GM19328 (cell line): ENCODE data around the gene PRSS50.

Experiments
- ATAC-seq: cut with Tn5 transposase; IDR thresholded peaks from one replicate; pipeline ENCODE4 v1.9.1; 2021; ENCODE audit warnings: mild to moderate bottlenecking, moderate library complexity; ENCODE audit not compliant: unreplicated experiment

Gene PRSS50

GRCh38 chr3:46693038-46693891 is 24.4 kb downstream of the PRSS50 start, which contains the start of gene ALS2CL:
TSS of gene ALS2CL (minus strand) at chr3:46693679. CDS start at chr3:46689440, 4,239 bp downstream.
- no peak for ATAC-seq

DNA sequence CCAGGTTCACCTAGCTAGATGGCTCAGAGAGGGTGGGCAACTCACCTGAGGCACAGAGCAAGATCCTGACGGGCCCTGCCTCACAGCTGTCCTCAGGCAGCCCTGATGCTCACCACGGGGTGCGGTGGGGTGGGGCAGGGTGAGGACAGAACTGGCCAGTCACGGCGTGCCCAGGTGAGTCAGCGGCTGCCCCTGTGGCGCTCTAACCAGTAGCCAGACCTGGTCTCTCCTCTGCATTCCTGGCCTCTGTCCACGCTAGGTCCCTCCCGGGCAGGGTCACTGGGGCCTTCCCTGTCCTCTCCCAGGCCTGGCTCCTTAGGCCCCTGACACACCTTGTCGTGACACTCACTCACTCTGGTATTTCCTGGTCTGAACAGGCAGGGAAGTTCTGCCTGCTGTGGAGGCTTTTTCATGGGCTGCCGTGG is 25.1 kb downstream of the PRSS50 start:
- ATAC-seq = no peak

GRCh38 chr3:46690798-46691197 is 26.9 kb downstream of the PRSS50 start:
- ATAC-seq = no peak

- ATAC-seq = no peak
Measured at GRCh38 chr3:46685446-46685845, 32.2 kb downstream of the PRSS50 start.

DNA sequence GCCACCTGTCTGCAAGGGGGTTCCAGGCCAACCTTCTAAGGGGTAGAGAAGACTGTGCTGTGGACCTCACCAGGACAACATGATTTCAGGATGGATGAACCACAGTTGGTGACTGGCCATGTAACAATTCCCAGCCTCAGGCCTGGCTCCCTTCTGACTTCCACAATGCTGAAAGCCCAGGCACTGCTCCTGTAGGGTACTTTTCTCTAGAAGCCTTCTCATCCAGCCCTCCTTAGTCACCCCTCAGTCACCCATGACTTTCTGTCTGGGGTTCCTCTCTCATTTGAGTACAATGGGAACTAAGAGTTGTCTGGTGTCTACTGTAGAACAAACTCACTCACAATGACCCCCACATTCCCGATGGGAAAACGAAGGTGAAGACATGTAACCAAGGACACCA is 32.8 kb downstream of the PRSS50 start:
- no peak for ATAC-seq

DNA sequence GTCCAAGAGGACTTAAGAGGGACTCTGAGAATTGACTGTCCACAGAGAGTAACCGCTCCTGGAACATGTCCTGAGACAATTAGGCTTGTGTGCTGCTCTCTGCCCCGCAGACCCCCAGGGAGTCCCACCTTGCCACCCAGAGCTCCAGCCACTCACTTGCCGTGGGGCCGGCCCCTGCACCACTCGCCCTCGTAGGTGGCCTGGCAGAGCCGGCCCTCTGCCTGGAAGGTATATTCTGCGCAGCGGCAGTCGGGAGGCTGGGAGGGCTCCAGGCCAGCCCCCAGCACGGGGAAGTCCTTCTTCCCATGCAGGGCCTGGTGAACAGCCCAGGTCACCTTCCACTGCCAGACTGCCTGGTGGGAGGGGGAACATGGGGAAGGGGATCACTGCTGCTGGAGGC is 34.7 kb downstream of the PRSS50 start:
- no peak for ATAC-seq

- no peak for ATAC-seq
Measured at GRCh38 chr3:46681856-46682540, 35.7 kb downstream of the PRSS50 start.

GRCh38 chr3:46681387-46681786 is 36.3 kb downstream of the PRSS50 start:
- ATAC-seq = no peak

DNA sequence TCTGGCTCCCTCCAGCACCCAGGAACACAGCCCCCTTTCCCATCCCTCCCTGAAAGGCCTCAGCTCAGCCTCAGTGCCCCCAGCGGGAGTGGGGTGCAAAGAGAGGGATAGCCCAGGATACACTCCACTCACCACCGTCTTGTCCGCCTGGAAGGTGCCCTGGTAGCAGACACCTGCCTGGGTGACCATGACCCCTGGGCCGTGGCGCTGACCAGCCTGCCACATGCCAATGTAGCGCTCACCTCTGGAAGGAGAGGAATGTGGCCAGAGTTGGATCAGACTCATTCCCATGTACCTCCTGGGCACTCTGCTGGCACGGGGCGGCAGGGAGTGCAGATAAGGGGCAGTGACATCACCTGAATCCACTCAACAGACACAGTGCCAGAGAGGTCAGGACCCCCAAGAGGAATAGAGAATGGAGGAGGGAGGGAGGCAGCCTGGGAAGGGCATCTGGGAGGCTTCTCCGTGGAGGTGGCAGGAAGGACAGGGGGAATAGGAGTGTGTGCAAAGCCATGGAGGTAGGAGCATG is 37.3 kb downstream of the PRSS50 start:
- no peak for ATAC-seq

DNA sequence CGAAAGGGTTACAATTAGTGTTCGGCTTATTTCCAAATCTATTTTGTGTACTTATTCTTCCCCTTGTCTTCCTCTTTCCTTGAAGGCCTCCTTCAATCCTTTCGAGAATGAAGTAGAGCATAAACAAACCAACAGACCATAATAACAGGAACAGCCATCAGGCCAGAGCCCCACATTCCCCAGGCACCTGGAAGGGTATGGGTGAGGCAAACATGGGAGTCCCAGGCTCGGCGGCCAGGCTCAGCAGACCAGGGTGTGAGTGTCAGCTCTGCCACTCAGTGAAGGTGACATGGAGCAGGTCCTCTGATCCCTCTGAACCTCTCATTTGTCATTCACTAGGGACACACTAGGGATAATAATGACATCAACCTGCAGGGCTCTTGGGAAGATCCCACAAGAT is 38.0 kb downstream of the PRSS50 start:
- no peak for ATAC-seq

DNA sequence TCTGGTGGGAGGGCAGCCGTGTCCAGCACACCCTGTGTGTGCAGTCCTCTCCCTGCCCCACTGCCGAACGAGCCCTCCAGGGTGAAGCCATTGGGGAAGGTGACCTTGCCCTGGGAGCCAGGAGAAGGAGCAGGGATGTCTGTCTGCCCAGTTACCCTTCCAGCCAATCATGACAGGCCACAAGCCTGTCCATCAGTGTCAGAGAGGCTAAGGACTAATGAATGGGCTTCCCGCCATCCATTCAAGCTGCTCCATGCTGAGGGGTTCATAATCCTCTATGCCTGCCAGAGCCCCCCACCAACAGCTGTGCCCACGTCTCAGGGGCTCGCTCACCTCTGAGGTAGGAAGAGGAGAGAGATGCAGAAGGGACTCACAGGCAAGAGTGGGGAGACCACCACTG is 39.4 kb downstream of the PRSS50 start:
- ATAC-seq = no peak

GRCh38 chr3:46677411-46677726 is 40.3 kb downstream of the PRSS50 start:
- ATAC-seq = no peak

GRCh38 chr3:46676601-46677410 is 40.9 kb downstream of the PRSS50 start:
- no peak for ATAC-seq

DNA sequence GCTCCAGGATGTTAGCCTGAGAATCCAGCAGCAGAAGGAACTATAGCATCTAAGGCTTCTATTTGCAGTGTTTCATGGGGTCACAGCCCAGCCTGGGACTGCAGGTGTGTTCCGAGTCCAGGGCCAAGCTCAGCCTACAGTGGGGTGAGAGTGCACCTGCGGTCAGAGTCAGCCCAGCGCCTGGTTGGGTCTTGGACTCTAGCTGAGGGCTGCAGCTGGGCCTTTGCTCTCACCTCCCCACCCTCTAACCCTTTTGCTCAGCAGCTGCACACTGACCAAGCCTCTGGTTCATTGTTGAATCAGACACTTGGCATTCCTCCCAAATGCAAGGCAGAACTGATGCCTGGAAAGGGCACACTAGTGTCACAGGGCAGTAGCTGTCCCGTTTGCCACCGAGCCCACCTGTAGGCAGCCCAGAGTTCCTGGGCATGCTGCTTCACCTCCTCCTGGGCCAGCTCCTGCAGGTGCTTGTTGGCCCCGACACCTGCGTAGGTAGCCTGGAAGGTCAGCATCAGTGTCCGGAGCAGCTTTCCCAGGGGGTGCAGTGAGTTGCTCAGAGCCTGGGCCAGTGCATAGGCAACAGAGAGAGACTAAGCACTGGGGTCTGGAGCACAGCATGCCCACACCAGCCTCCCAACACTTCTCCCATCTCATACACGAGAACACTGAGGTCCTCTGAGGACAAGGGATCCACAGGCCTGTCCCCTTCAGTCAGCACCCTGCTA is 41.7 kb downstream of the PRSS50 start:
- no peak for ATAC-seq

GRCh38 chr3:46675426-46675825 is 42.2 kb downstream of the PRSS50 start:
- ATAC-seq = no peak

GRCh38 chr3:46674031-46674845 is 43.4 kb downstream of the PRSS50 start:
- no peak for ATAC-seq

GRCh38 chr3:46673151-46674030 is 44.3 kb downstream of the PRSS50 start:
- ATAC-seq = no peak

GRCh38 chr3:46672349-46672695 is 45.3 kb downstream of the PRSS50 start:
- no peak for ATAC-seq
